Fibroblast of mammary gland (primary cell): ENCODE measurements around the gene TPRX1.
"Not testable (repeated sequence)": the region's sequence is repeated elsewhere in the genome, so short reads cannot be mapped to it uniquely, and the experiment has no call there.

Experiments
- DNase-seq: peaks from one replicate; pipeline ENCODE4 v3.0.0-alpha.2; 2010; ENCODE audit warnings: low read depth
- H3K4me3 ChIP-seq: 2 replicates; pipeline ENCODE4 v1.5.1; 2011; ENCODE audit warnings: low read depth, mild to moderate bottlenecking, low read length, moderate library complexity; ENCODE audit not compliant: control insufficient read depth
- CTCF ChIP-seq: conservative IDR thresholded peaks from 2 replicates; pipeline ENCODE4 v1.5.1; 2011; ENCODE audit warnings: low read depth, low read length, inconsistent platforms; ENCODE audit not compliant: control insufficient read depth, insufficient read depth

Gene TPRX1

GRCh38 chr19:47819858-47820257, 15.5 kb upstream of the TPRX1 start:
- no peak for TF ChIP-seq CTCF
- DNase-seq = no peak
- H3K4me3 ChIP-seq = no peak overlapping the region

GRCh38 chr19:47818221-47818620, 13.9 kb upstream of the TPRX1 start:
- not testable (repeated sequence) for DNase-seq

GRCh38 chr19:47816270-47816669, 11.9 kb upstream of the TPRX1 start:
- not testable (repeated sequence) for DNase-seq, H3K4me3 ChIP-seq

More at GRCh38 chr19:47818221-47818620, 13.9 kb upstream of the TPRX1 start:
- not testable (repeated sequence) for H3K4me3 ChIP-seq

- no peak overlapping the region for H3K4me3 ChIP-seq
- TF ChIP-seq CTCF = no peak
- DNase-seq = no peak
Measured at GRCh38 chr19:47813995-47814328, 9.6 kb upstream of the TPRX1 start.

GRCh38 chr19:47813304-47813994, 9.1 kb upstream of the TPRX1 start:
- no peak overlapping the region for H3K4me3 ChIP-seq
- peak; percentile 55 for TF ChIP-seq CTCF
- peak; percentile 54 for DNase-seq

GRCh38 chr19:47806435-47806834, 2.1 kb upstream of the TPRX1 start:
- no peak overlapping the region for H3K4me3 ChIP-seq
- no peak for TF ChIP-seq CTCF
- DNase-seq = no peak

- no peak for TF ChIP-seq CTCF
- DNase-seq = no peak
- H3K4me3 ChIP-seq = no peak overlapping the region
Measured at GRCh38 chr19:47805313-47805712, 962 bp upstream of the TPRX1 start.

GRCh38 chr19:47803671-47804070, 680 bp downstream of the TPRX1 start:
- not testable (repeated sequence) for DNase-seq, H3K4me3 ChIP-seq

- not testable (repeated sequence) for DNase-seq, H3K4me3 ChIP-seq
Measured at GRCh38 chr19:47803148-47803547, 1.2 kb downstream of the TPRX1 start.
